HG03442 (cell line): ENCODE measurements around the gene SPECC1.
"Not testable (repeated sequence)": the region's sequence is repeated elsewhere in the genome, so short reads cannot be mapped to it uniquely, and the experiment has no call there.

Source experiments
- ATAC-seq: cut with Tn5 transposase; IDR thresholded peaks from one replicate; pipeline ENCODE4 v1.9.1; 2021; ENCODE audit warnings: mild to moderate bottlenecking, moderate library complexity; ENCODE audit not compliant: unreplicated experiment

Gene SPECC1

GRCh38 chr17:20284570-20285295, 275.6 kb downstream of the SPECC1 start:
- no peak for ATAC-seq

GRCh38 chr17:20289984-20290383, 280.8 kb downstream of the SPECC1 start:
- ATAC-seq, result no peak

- no peak for ATAC-seq
Observed at GRCh38 chr17:20291853-20292252, 282.7 kb downstream of the SPECC1 start.

GRCh38 chr17:20293501-20293900, 284.3 kb downstream of the SPECC1 start:
- ATAC-seq, result no peak

- ATAC-seq, result no peak
Observed at GRCh38 chr17:20294120-20294519, 285.0 kb downstream of the SPECC1 start.

GRCh38 chr17:20299013-20299412, 289.9 kb downstream of the SPECC1 start:
- no peak for ATAC-seq

GRCh38 chr17:20300436-20300934, 291.3 kb downstream of the SPECC1 start:
- no peak for ATAC-seq

- no peak for ATAC-seq
Observed at GRCh38 chr17:20302246-20302917, 293.2 kb downstream of the SPECC1 start.

- no peak for ATAC-seq
Observed at GRCh38 chr17:20304961-20305360, 295.8 kb downstream of the SPECC1 start.

- no peak for ATAC-seq
Observed at GRCh38 chr17:20306924-20307323, 297.8 kb downstream of the SPECC1 start.

GRCh38 chr17:20307326-20307910, 298.3 kb downstream of the SPECC1 start:
- ATAC-seq, result no peak

GRCh38 chr17:20310481-20310880, 301.3 kb downstream of the SPECC1 start:
- ATAC-seq, result no peak

GRCh38 chr17:20313306-20313705, 304.1 kb downstream of the SPECC1 start:
- no peak for ATAC-seq

GRCh38 chr17:20313891-20314290, 304.7 kb downstream of the SPECC1 start:
- no peak for ATAC-seq

GRCh38 chr17:20314834-20315233, 305.7 kb downstream of the SPECC1 start:
- ATAC-seq, result no peak

GRCh38 chr17:20315311-20315710, 306.2 kb downstream of the SPECC1 start:
- no peak for ATAC-seq

- no peak for ATAC-seq
Observed at GRCh38 chr17:20315821-20316220, 306.7 kb downstream of the SPECC1 start.

- ATAC-seq, result not testable (repeated sequence)
Observed at GRCh38 chr17:20320535-20321229, 311.5 kb downstream of the SPECC1 start.

GRCh38 chr17:20321357-20321756, 312.2 kb downstream of the SPECC1 start:
- ATAC-seq, result not testable (repeated sequence)

GRCh38 chr17:20327739-20328138, 318.6 kb downstream of the SPECC1 start:
- not testable (repeated sequence) for ATAC-seq

- ATAC-seq, result not testable (repeated sequence)
Observed at GRCh38 chr17:20351405-20351804, 342.2 kb downstream of the SPECC1 start.
